Endothelial cell (in vitro differentiated cells): ENCODE data around the gene MRPS30. TPM values are rescaled to one million over a fixed set of nuclear protein-coding genes. Genes with fewer than 3 reads are reported as not detected.

ENCODE experiments used
- DNase-seq: peaks from one replicate; pipeline ENCODE4 v3.0.0; 2021; ENCODE audit warnings: low spot score
- H3K27ac Mint-ChIP-seq: one replicate; pipeline ENCODE4 v1.8.0; 2021; ENCODE audit warnings: mixed read lengths, inconsistent platforms; ENCODE audit not compliant: unreplicated experiment
- H3K27me3 Mint-ChIP-seq: one replicate; pipeline ENCODE4 v1.8.0; 2021; ENCODE audit warnings: mild to moderate bottlenecking, moderate library complexity, mixed read lengths, inconsistent platforms; ENCODE audit not compliant: unreplicated experiment
- H3K36me3 Mint-ChIP-seq: one replicate; pipeline ENCODE4 v1.8.0; 2021; ENCODE audit warnings: mild to moderate bottlenecking, low read depth, mixed read lengths, inconsistent platforms; ENCODE audit not compliant: unreplicated experiment
- H3K4me1 Mint-ChIP-seq: one replicate; pipeline ENCODE4 v1.8.0; 2021; ENCODE audit warnings: mild to moderate bottlenecking, mixed read lengths, inconsistent platforms; ENCODE audit not compliant: unreplicated experiment
- H3K4me3 Mint-ChIP-seq: one replicate; pipeline ENCODE4 v1.8.0; 2021; ENCODE audit warnings: mild to moderate bottlenecking, mixed read lengths, inconsistent platforms; ENCODE audit not compliant: unreplicated experiment
- H3K9me3 Mint-ChIP-seq: one replicate; pipeline ENCODE4 v1.8.0; 2021; ENCODE audit warnings: mixed read lengths, inconsistent platforms; ENCODE audit not compliant: unreplicated experiment
- total RNA-seq: library from RNA; stranded (reverse); fragmentation: NEBNext Ultra II Directional; extraction: Animal tissue kit (Norgen Biotek cat#: 25700); gene quantifications from one replicate; pipeline ENCODE4 v1.2.1, GENCODE V29; 2021; ENCODE audit not compliant: unreplicated experiment
- TF ChIP-seq, protein P1 (sequence below): fragments of 200-600 bp; sonication (generic); IDR thresholded peaks from one replicate; pipeline ENCODE4 v1.5.0; 2021; ENCODE audit warnings: antibody characterized with exemption; ENCODE audit not compliant: unreplicated experiment

The MRPS30 gene
- total RNA-seq, 1 donor from 2014 or later = 27.6 TPM

DNA sequence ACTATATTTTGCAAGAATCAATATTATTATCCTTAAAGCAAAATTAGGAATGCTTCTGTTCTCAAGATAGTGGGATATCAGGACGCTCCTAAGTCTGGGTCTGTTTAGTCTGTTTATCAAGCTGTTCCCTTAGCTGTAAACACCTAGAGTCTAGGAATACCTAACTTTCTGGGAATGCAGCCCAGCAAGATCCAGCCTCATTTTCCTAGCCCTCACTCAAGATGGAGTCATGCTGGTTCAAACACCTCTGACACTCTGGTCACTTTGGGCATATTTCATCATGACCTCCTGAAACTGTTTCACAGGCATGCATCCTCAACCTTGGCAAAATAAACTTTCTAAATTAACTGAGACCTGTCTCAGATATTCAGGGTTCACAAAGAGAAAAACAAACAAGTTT, 14.4 kb upstream of the MRPS30 start:
- peaks cover 4% of the 10 kb centered on the region for H3K4me1 Mint-ChIP-seq
- TF ChIP-seq, protein P1, sequence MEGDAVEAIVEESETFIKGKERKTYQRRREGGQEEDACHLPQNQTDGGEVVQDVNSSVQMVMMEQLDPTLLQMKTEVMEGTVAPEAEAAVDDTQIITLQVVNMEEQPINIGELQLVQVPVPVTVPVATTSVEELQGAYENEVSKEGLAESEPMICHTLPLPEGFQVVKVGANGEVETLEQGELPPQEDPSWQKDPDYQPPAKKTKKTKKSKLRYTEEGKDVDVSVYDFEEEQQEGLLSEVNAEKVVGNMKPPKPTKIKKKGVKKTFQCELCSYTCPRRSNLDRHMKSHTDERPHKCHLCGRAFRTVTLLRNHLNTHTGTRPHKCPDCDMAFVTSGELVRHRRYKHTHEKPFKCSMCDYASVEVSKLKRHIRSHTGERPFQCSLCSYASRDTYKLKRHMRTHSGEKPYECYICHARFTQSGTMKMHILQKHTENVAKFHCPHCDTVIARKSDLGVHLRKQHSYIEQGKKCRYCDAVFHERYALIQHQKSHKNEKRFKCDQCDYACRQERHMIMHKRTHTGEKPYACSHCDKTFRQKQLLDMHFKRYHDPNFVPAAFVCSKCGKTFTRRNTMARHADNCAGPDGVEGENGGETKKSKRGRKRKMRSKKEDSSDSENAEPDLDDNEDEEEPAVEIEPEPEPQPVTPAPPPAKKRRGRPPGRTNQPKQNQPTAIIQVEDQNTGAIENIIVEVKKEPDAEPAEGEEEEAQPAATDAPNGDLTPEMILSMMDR = no peak
- peaks cover 29% of the 10 kb centered on the region for H3K36me3 Mint-ChIP-seq
- H3K9me3 Mint-ChIP-seq = peaks cover 32% of the 10 kb centered on the region
- no peak overlapping the region for H3K27ac Mint-ChIP-seq
- DNase-seq = no peak
- H3K27me3 Mint-ChIP-seq = no peaks in the 10 kb centered on the region
- H3K4me3 Mint-ChIP-seq = no peak overlapping the region

GRCh38 chr5:44795496-44795895, 13.3 kb upstream of the MRPS30 start:
- H3K9me3 Mint-ChIP-seq = peaks cover 27% of the 10 kb centered on the region
- H3K4me1 Mint-ChIP-seq = no peaks in the 10 kb centered on the region
- H3K27me3 Mint-ChIP-seq = peaks cover 2% of the 10 kb centered on the region
- DNase-seq = no peak
- H3K27ac Mint-ChIP-seq = no peak overlapping the region
- H3K36me3 Mint-ChIP-seq = peaks cover 26% of the 10 kb centered on the region
- no peak overlapping the region for H3K4me3 Mint-ChIP-seq
- TF ChIP-seq, protein P1 = no peak

- H3K9me3 Mint-ChIP-seq = peaks cover 24% of the 10 kb centered on the region
- H3K4me1 Mint-ChIP-seq = no peaks in the 10 kb centered on the region
- H3K4me3 Mint-ChIP-seq = no peak overlapping the region
- no peak overlapping the region for H3K27ac Mint-ChIP-seq
- DNase-seq = no peak
- H3K27me3 Mint-ChIP-seq = peaks cover 2% of the 10 kb centered on the region
- TF ChIP-seq, protein P1 = no peak
- H3K36me3 Mint-ChIP-seq = peaks cover 18% of the 10 kb centered on the region
Observed at GRCh38 chr5:44797841-44798240, 10.9 kb upstream of the MRPS30 start.

DNA sequence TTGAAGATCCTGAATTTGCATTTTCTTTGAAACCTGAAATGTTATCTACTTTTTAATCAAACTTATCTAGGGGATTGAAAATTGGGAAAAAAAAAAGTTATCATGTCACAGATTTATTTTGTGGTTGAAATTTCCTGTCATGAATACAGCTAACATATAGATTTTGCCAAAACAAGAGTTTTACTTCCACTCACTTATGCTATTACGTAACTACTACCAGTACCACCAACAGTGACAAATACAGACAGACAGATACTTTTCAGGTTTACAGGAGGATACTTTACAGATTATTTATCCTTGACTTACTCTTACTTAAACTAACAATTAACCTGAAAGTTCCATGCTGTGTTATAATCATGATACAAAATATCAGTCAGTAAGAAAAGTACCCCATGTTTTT, 6.8 kb upstream of the MRPS30 start:
- H3K27me3 Mint-ChIP-seq = peaks cover 2% of the 10 kb centered on the region
- peaks cover 6% of the 10 kb centered on the region for H3K36me3 Mint-ChIP-seq
- H3K4me1 Mint-ChIP-seq = no peaks in the 10 kb centered on the region
- peaks cover 11% of the 10 kb centered on the region for H3K9me3 Mint-ChIP-seq
- no peak overlapping the region for H3K27ac Mint-ChIP-seq
- TF ChIP-seq, protein P1 = no peak
- no peak for DNase-seq
- no peak overlapping the region for H3K4me3 Mint-ChIP-seq

DNA sequence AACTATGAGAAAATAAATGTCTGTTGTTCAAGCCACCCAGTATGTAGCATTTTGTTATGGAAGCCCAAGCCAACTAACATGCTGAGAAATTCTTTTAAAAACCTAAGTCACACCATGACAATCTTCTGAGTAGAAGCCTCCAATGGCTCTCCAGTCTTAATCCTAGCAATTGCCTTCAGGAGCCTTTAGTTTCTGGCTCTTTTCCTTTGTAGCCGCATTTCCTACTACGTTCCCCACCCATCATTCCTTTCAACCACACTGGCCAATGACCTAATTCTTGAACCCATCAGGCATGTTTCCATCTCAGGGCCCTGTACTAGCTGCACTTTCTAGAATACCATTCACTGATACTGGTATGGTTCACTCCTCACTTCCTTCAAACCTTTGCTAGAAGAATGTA, 2.1 kb upstream of the MRPS30 start:
- DNase-seq = no peak
- no peak overlapping the region for H3K4me3 Mint-ChIP-seq
- no peaks in the 10 kb centered on the region for H3K27me3 Mint-ChIP-seq
- H3K9me3 Mint-ChIP-seq = no peaks in the 10 kb centered on the region
- no peak overlapping the region for H3K27ac Mint-ChIP-seq
- no peaks in the 10 kb centered on the region for H3K36me3 Mint-ChIP-seq
- TF ChIP-seq, protein P1 = no peak
- H3K4me1 Mint-ChIP-seq = peaks cover 12% of the 10 kb centered on the region
